Kidney glomerular epithelial cell (primary cell): ENCODE results near the gene GYS1.

Source experiments
- DNase-seq: peaks from one replicate; lab custom pipeline; 2025; lab: John Stamatoyannopoulos, UW

Gene GYS1

GRCh38 chr19:48963371-48964204, 29.5 kb downstream of the GYS1 start:
- peak; percentile 30 for DNase-seq

DNA sequence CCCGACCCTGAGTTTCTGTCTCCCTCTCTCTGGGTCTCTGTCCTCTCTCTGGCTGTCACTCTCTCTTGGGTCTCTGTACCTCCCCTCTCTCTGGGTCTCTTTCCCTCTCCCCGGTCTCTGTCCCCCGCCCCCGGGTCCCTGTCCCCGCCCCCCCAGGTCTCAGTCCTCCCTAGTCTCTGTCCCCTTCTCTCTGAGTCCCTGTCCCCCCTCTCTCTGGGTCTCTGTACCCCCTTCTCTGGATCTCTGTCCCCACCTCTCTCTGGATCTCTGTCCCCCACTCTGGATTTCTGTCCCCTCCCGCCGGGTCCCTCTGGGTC, 30.3 kb downstream of the GYS1 start:
- DNase-seq: no peak

- DNase-seq: no peak
Measured at GRCh38 chr19:48962029-48962848, 30.9 kb downstream of the GYS1 start.

DNA sequence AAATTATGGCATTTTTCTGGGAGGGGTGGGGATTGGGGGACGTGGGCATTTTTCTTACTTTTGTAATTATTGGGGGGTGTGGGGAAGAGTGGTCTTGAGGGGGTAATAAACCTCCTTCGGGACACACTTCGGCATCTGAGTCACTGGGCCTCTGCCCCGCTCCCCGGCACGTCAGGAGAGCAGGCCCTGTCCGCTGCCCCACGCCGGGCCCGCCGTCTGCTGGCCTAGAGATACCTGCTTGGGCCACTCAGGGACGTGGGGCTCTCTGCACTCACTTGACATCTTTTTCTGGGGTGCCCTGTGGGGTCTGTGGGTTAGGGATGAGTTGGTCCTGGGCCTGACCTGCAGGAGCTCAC, 31.5 kb downstream of the GYS1 start:
- DNase-seq: no peak

DNA sequence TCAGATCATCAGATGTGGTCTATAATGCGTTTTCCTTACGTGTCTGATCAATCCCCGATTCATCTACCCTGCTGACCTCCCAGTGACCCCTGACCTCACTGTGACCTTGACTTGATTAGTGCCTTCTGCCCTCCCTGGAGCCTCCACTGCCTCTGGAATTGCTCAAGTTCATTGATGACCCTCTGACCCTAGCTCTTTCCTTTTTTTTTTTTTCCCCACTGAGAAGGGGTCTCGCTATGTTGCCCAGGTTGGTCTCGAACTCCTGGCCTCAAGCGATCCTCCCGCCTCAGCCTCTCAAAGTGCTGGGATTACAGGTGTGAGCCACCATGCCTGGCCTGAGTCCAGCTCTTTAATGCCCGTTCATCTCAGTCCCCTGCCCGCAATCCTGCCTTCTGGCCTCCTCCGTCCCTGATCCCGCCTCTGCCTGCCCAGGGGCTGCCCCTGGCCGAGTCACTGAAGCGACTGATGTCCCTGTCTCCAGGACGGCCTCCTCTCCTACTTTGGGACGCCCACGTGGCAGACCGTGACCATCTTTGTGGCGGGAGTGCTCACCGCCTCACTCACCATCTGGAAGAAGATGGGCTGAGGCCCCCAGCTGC, 32.0 kb downstream of the GYS1 start:
- DNase-seq: no peak

DNA sequence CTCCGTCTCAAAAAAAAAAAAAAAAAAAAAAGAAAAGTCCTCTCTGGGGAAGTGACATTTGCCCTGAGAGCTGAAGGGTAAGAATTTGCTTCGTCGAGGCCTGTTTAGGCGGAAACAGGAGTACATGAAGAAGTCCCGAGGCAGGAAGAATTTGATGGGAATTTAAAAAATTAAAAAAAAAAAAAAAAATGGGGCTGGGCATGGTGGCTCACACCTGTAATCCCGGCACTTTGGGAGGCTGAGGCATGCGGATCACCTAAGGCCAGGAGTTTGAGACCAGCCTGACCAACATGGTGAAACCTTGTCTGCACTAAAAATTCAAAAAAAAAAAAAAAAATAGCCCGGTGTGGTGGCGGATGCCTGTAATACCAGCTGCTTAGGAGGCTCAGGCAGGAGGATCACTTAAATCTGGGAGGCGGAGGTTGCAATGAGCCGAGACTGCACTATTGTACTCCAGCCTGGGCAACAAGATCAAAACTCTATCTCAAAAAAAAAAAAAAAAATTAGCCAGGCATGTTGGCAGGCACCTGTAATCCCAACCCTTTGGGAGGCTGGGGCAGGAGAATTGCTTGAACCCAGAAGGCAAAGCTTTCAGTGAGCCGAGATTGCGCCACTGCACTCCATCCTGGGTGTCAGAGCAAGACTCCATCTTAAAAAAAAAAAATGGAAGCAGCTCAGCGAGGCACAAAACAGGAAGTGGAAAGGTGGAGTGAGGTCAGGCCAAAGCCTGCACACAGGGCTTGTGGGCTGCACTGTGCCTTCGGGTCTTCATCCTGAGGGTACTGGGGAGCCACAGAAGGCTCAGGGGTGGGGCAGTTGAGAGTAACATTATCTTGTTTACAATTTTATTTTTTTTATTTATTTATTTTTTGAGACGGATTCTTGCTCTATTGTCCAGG, 33.5 kb downstream of the GYS1 start:
- DNase-seq: no peak

DNA sequence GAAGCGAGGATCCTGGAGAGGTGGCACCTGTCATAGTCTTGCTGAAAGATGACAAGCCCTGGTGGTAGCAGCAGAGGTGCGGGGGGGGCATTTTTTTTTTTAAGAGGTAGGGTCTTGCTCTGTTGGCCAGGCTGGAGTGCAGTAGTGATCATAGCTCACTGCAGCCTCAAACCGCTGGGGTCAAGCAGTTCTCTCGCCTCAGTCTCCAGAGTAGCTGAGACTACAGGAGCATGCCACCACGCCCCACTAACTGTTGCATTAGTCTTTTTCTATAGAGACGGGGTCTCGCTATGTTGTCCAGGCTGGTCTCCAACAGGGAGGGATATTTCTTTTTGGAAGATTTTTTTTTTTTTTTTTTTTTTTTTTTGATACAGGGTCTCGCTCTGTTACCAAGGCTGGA, 35.1 kb downstream of the GYS1 start:
- no peak for DNase-seq

DNA sequence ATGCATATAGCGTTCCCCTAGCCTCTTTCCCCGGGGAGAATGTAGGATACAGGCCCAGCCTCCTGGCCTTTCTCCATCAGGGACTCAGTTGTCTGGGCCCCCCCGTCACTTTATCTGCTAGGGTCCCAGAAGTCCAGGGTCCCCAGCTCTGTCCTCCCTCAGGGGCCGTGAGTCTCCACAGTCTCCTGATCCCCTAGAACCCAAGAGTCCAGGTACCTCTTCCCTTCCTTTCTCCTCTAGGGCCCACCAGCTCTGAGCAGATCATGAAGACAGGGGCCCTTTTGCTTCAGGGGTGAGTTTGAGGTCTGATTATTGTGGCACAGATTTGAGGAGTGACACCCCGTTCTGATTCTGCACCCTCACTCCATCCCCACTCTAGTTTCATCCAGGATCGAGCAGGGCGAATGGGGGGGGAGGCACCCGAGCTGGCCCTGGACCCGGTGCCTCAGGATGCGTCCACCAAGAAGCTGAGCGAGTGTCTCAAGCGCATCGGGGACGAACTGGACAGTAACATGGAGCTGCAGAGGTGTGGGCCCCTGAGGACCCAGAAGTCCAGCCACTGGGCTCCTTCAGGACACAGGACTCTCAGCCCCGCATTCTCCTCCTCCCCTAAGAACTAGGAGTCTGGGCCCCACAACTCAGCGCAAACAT, 37.7 kb downstream of the GYS1 start:
- no peak for DNase-seq

- DNase-seq: peak; percentile 79
Measured at GRCh38 chr19:48954595-48955307, 38.4 kb downstream of the GYS1 start, which contains the start of gene BAX. Gene BAX (plus strand): TSS chr19:48954875. CDS start chr19:48954929, 54 bp downstream.

GRCh38 chr19:48953990-48954594, 39.0 kb downstream of the GYS1 start:
- no peak for DNase-seq

- no peak for DNase-seq
Measured at GRCh38 chr19:48953141-48953540, 40.0 kb downstream of the GYS1 start.

- no peak for DNase-seq
Measured at GRCh38 chr19:48950830-48951519, 42.1 kb downstream of the GYS1 start.

GRCh38 chr19:48950159-48950558, 43.0 kb downstream of the GYS1 start:
- DNase-seq: no peak

- no peak for DNase-seq
Measured at GRCh38 chr19:48947258-48947542, 45.9 kb downstream of the GYS1 start.

- DNase-seq: no peak
Measured at GRCh38 chr19:48946463-48947257, 46.4 kb downstream of the GYS1 start.

GRCh38 chr19:48945817-48946216, 47.3 kb downstream of the GYS1 start:
- DNase-seq: no peak

GRCh38 chr19:48945415-48945814, 47.7 kb downstream of the GYS1 start:
- no peak for DNase-seq

DNA sequence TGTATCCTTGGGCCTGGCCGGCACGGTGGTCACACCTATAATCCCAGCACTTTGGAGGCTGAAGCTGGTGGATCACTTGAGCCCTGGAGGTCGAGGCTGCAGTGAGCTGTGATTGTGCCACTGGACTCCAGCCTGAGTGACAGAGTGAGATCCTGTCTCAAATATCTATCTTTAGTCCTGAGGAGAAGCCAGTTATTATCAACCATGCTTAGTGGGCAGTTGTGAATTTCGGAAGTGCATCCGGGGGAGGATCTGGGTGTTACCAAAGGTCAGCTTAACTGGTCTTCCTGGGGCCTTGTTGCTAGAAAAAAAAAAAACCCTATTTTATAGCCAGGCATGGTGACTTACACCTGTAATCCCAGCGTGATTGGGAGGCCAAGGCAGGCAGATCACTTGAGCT, 50.0 kb downstream of the GYS1 start:
- no peak for DNase-seq

DNA sequence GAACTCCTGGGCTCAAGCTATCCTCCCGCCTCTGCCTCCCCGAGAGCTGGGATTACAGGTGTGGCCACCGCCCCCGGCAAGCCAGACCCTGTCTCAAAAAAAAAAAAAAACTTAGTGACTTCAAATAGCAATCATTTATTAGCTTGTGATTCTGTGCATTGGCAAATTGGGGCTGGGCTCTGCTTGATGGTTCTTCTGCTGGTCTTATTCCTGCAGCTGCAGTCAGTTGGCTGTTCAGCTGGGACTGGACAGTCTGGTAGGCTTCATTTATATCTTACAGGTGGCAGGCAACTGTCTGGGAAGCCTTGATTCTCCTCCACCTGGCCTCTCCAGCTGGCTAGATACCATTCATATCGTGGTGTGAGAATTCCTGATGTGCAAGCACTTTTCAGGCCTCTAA, 52.2 kb downstream of the GYS1 start:
- no peak for DNase-seq
